ENCODE data around the gene RANBP17.
A peak's percentile ranks its signal among the peaks of the same experiment; 100 is the strongest.
"Not testable (repeated sequence)": the region's sequence is repeated elsewhere in the genome, so short reads cannot be mapped to it uniquely, and the experiment has no call there.

The RANBP17 gene

GRCh38 chr5:171162165-171162564, 300.3 kb downstream of the RANBP17 start:
- peak; percentile 20 for DNase-seq

GRCh38 chr5:171162596-171162995, 300.8 kb downstream of the RANBP17 start:
- DNase-seq = peak; percentile 25

GRCh38 chr5:171166766-171167165, 304.9 kb downstream of the RANBP17 start:
- peak; percentile 31 for DNase-seq

- DNase-seq = no peak
Measured at GRCh38 chr5:171168171-171168570, 306.4 kb downstream of the RANBP17 start.

GRCh38 chr5:171174960-171175359, 313.1 kb downstream of the RANBP17 start:
- not testable (repeated sequence) for DNase-seq

- DNase-seq = no peak
Measured at GRCh38 chr5:171175746-171176145, 313.9 kb downstream of the RANBP17 start.

GRCh38 chr5:171178190-171178589, 316.4 kb downstream of the RANBP17 start:
- not testable (repeated sequence) for DNase-seq

GRCh38 chr5:171188016-171188415, 326.2 kb downstream of the RANBP17 start:
- no peak for DNase-seq

GRCh38 chr5:171189442-171189841, 327.6 kb downstream of the RANBP17 start:
- no peak for DNase-seq

GRCh38 chr5:171192111-171192510, 330.3 kb downstream of the RANBP17 start:
- no peak for DNase-seq

GRCh38 chr5:171201310-171201709, 339.5 kb downstream of the RANBP17 start:
- DNase-seq = no peak

- peak; percentile 65 for DNase-seq
Measured at GRCh38 chr5:171205375-171205774, 343.6 kb downstream of the RANBP17 start.

- peak; percentile 58 for DNase-seq
Measured at GRCh38 chr5:171207256-171207847, 345.5 kb downstream of the RANBP17 start.

- DNase-seq = no peak
Measured at GRCh38 chr5:171221916-171222315, 360.1 kb downstream of the RANBP17 start.

GRCh38 chr5:171223927-171224326, 362.1 kb downstream of the RANBP17 start:
- DNase-seq = no peak

- no peak for DNase-seq
Measured at GRCh38 chr5:171226096-171226754, 364.4 kb downstream of the RANBP17 start.

GRCh38 chr5:171226864-171227263, 365.0 kb downstream of the RANBP17 start:
- no peak for DNase-seq

- DNase-seq = no peak
Measured at GRCh38 chr5:171236651-171237050, 374.8 kb downstream of the RANBP17 start.

- no peak for DNase-seq
Measured at GRCh38 chr5:171242521-171242920, 380.7 kb downstream of the RANBP17 start.

- DNase-seq = no peak
Measured at GRCh38 chr5:171246231-171246630, 384.4 kb downstream of the RANBP17 start.

GRCh38 chr5:171249460-171249859, 387.6 kb downstream of the RANBP17 start:
- no peak for DNase-seq

GRCh38 chr5:171250738-171251137, 388.9 kb downstream of the RANBP17 start:
- no peak for DNase-seq

GRCh38 chr5:171251519-171251918, 389.7 kb downstream of the RANBP17 start:
- no peak for DNase-seq

- no peak for DNase-seq
Measured at GRCh38 chr5:171252674-171253073, 390.9 kb downstream of the RANBP17 start.

Measured in retina (tissue), 1 donor.